HG03354 (cell line): Measurements from ENCODE around the gene PDZD2.
"Not testable (repeated sequence)": the region's sequence is repeated elsewhere in the genome, so short reads cannot be mapped to it uniquely, and the experiment has no call there.

Source experiments
- ATAC-seq: cut with Tn5 transposase; IDR thresholded peaks from one replicate; pipeline ENCODE4 v1.9.1; 2021; ENCODE audit warnings: mild to moderate bottlenecking; ENCODE audit not compliant: unreplicated experiment, poor library complexity, severe bottlenecking

The PDZD2 gene

DNA sequence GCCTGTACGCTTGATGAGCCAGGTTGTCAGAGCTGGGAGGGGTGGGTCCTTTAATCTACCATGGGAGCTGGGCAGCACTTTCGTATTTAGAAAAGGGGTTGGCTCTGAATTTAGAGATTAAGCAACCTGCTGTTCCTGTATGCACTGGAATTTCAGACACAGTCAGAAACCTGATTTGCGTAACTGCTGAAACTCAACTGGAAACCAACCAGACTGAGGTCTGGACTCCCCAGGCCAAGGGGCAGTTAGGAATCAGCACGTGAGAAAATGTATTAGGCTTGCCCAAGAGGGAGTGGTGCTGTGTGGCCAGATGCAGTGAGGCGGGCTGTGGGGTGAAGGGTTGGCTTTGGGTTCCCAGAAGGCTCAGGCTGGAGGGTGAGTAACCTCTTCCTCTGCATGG is 300.2 kb downstream of the PDZD2 start:
- ATAC-seq, result no peak

GRCh38 chr5:31941151-31941755 is 302.3 kb downstream of the PDZD2 start:
- ATAC-seq, result no peak

GRCh38 chr5:31942546-31942945 is 303.6 kb downstream of the PDZD2 start:
- ATAC-seq, result no peak

- ATAC-seq, result no peak
These were observed 305.9 kb downstream of the PDZD2 start for GRCh38 chr5:31944684-31945445.

DNA sequence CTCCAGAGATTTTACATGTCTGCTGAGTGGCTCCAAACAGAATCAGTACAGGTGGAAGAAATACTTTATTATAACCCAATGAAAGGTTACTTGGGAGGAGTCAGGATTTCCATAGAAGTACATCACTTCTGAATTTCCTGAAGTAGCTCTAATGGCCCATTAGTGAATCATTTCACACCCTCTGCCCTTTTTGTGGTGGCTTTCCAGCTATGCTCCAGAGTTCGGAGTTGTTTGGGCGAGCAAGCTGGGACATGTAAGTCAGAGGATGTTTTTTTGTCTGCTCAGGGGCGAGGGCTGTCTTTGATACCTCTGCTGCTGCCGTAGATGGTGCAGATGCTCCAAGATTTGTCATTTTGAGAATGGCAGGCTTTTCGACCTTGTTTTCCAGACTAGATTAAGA is 309.1 kb downstream of the PDZD2 start:
- no peak for ATAC-seq

GRCh38 chr5:31952067-31952466 is 313.1 kb downstream of the PDZD2 start:
- ATAC-seq, result no peak

DNA sequence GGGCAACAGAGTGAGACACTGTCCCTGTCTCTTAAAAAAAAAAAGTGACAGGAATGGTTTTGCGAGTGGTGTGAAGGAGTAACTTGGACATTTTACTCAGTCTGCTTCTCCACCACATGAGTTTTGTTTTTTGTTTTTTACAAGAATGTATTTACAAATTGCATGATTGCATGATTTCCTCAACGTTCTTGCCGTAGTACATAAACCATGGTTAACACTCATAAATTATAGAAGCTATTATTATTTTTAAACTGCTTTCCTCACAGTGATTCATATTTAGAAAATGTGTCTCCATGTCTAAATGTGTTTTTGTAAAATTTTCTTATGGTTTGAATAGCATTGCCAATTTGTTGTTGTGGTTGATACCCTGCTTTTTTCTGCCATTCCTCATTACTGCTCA is 315.2 kb downstream of the PDZD2 start:
- no peak for ATAC-seq

GRCh38 chr5:31957151-31957550 is 318.2 kb downstream of the PDZD2 start:
- ATAC-seq, result no peak

DNA sequence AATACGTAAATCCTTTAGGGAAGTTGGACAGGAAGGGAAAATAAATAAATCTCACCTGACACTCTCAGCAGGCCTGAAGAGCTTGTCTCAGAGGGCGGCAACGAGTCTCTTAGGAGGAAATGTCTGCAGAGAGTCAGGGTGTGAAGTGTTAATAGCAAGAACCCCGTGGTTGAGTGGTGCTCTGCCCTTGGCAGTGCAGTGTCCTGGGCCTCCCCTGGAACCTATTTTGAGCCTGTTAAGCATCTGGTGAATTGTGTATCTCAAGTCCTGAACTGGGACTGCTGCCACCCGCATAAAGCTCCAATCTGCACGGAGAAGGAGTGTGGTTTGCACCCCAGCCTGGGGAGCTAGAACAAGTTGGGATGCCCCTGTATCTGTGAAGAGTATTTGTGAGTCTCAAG is 323.4 kb downstream of the PDZD2 start:
- ATAC-seq, result no peak

- no peak for ATAC-seq
These were observed 324.0 kb downstream of the PDZD2 start for GRCh38 chr5:31962871-31963307.

GRCh38 chr5:31963358-31964006 is 324.6 kb downstream of the PDZD2 start:
- no peak for ATAC-seq

- no peak for ATAC-seq
These were observed 325.1 kb downstream of the PDZD2 start for GRCh38 chr5:31964007-31964360.

GRCh38 chr5:31965227-31965626 is 326.3 kb downstream of the PDZD2 start:
- no peak for ATAC-seq

GRCh38 chr5:31966936-31967335 is 328.0 kb downstream of the PDZD2 start:
- no peak for ATAC-seq

- no peak for ATAC-seq
These were observed 328.5 kb downstream of the PDZD2 start for GRCh38 chr5:31967461-31967860.

DNA sequence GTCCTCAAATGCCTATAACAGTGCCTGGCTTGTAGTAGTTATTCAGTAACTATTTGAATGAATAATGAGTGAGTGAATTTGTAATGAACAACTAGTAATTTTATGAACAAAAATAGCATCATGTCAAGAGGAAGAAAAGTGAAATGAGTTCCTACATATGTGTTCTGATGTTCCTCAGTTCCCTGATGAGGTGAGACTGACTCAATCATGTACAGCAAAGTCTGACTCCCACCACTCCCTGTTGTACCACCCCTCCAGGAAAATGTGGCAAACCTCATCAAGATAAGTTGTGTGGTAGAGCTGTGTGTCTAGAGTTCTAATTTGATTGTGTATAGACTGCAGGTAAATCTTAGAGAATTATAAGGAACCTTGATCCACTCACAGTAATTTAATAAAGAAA is 333.6 kb downstream of the PDZD2 start:
- ATAC-seq, result no peak

GRCh38 chr5:31975189-31975612 is 336.3 kb downstream of the PDZD2 start:
- not testable (repeated sequence) for ATAC-seq

DNA sequence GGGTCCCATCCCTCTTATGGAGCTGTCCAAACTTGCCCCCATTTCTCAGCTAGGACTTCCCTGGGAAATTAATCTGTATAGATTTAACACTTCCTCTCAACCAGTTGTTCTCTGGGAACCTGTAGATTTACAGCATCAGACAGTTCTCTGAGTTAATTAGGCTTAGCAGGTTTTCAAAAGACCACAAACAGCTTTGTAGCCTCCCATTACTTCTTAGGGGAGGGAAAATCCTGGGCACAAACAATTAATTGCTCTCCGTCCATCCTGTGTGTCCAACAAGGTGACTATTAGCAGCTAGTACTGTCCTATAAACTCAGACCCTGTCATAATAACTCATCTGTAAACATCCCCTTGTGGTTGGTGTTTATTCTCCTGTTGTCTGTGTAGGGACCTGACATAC is 337.2 kb downstream of the PDZD2 start:
- no peak for ATAC-seq

DNA sequence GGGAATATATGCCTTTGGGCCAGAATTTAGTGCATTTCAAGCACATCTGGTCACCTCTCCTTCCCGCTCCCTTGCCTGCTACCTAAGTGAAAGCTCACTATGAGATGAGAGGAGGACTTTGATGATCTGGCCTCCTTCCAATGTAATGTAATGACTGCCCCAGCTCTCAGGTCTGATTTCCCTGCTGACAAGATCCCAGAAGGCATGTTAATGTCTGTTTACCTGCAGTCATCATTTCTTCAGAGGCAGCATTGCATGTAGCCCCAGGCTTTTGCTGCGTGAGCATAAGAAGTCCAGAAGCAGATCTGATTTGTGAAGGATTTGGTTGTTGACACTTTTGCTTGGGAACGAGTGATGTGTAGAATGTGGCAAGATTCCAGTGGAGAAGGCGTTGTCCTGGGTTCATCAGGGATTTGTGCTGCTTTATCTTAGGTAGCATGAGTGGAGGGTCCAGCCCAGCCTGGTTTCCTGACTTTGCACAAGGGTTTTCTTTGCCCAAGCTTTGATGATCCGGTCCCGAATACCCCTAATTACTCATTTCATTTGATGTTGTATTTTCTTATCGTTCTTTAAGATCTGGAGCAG is 342.5 kb downstream of the PDZD2 start:
- no peak for ATAC-seq

DNA sequence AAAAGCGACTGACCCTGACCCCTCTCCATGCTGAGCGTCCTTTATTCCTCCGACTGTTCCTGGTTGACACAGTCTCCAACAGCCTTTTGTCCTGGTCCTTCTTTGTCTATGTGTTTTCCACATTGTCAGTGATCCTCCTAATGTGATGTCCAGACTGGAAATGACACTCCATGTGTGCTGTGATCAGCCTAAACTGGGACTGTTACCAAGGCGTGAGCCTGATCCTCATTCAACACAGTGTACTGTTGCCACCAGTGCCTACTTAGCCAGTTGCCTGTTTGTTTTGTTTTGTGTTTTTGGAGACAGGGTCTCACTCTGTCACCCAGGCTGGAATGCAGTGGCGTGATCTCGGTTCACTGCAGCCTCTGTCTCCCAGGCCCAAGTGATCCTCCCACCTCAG is 343.1 kb downstream of the PDZD2 start:
- ATAC-seq, result no peak

- no peak for ATAC-seq
These were observed 343.7 kb downstream of the PDZD2 start for GRCh38 chr5:31982621-31983020.
